GM13977 (cell line): Measurements from ENCODE around the gene PTPRN.

Experiments
- DNase-seq: peaks from one replicate; pipeline ENCODE4 v3.0.0; 2012; ENCODE audit warnings: low spot score
- CTCF ChIP-seq: IDR thresholded peaks from 2 replicates; pipeline ENCODE4 v1.5.1; 2012; ENCODE audit warnings: mild to moderate bottlenecking, control low read depth; ENCODE audit not compliant: insufficient read depth; ENCODE audit errors: extremely low read depth, missing control alignments
- in situ Hi-C: fragments of 300-500 bp; cut with MboI; formaldehyde crosslinking; loops from one replicate; pipeline ENCODE4 v1.12.0; 2022; ENCODE audit warnings: low sequenced_read_pairs, low pct_unique_long_range_greater_than_20kb, mixed read lengths, inconsistent platforms; ENCODE audit not compliant: unreplicated experiment

Gene PTPRN

GRCh38 chr2:219309278-219309677 is at the start of gene PTPRN:
TSS of gene PTPRN (minus strand) at chr2:219309401. CDS start at chr2:219309332, 69 bp downstream.
- no peak for DNase-seq
- in situ Hi-C loops, result no loop called here
- TF ChIP-seq CTCF, result no peak

GRCh38 chr2:219358170-219359075 is 49.2 kb upstream of the PTPRN start:
- no peak for TF ChIP-seq CTCF
- DNase-seq, result peak; percentile 43
- in situ Hi-C loops, result no loop called here

GRCh38 chr2:219356834-219357233 is 47.6 kb upstream of the PTPRN start:
- no peak for TF ChIP-seq CTCF
- no peak for DNase-seq
- in situ Hi-C loops, result no loop called here

- in situ Hi-C loops, result no loop called here
- no peak for DNase-seq
- no peak for TF ChIP-seq CTCF
Measured at GRCh38 chr2:219354582-219354981, 45.4 kb upstream of the PTPRN start.

GRCh38 chr2:219353129-219353528 is 43.9 kb upstream of the PTPRN start:
- no peak for TF ChIP-seq CTCF
- DNase-seq, result no peak
- in situ Hi-C loops, result no loop called here

- peak; percentile 72 for TF ChIP-seq CTCF
- DNase-seq, result peak; percentile 76
- in situ Hi-C loops, result no loop called here
Measured at GRCh38 chr2:219352448-219353023, 43.3 kb upstream of the PTPRN start.
